ENCODE results near the gene BIK.

BIK gene

DNA sequence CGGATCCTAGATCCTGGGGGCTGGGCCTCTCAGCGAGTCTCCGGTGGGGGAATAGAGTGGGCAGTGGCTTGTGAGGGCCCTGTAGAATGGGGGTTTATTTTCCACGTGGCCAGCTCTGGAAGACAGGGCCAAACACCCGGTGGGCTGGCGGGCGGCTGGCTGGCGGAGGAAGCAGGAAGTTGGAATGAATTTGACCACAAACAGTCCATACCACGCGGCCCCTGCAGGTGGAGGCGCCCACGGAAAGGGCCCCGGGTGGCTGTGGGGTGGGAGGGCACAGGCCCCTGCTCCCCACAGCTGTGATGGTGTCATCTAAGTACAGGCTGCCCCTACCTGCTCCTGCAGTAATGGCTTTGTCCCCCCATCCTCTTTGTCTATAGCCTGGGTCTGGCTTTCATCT lies 17.6 kb downstream of the BIK start:
- Histone ChIP-seq H3K4me3 (ENCODE audit: low read length) (no peak overlapping the region), H3K9me3 (ENCODE audit: control insufficient read depth, low read depth, low read length) (no peaks in the 10 kb centered on the region), H3K27me3 (ENCODE audit: control insufficient read depth, insufficient read depth, low read length) (no peaks in the 10 kb centered on the region), H3K36me3 (ENCODE audit: control insufficient read depth, low read depth, low read length) (peaks cover 9% of the 10 kb centered on the region), H3K9ac (ENCODE audit: low read length) (no peak overlapping the region), H3K4me1 (ENCODE audit: control insufficient read depth, low read depth, low read length) (peaks cover 6% of the 10 kb centered on the region), H3K27ac (ENCODE audit: low read length) (no peak overlapping the region)

DNA sequence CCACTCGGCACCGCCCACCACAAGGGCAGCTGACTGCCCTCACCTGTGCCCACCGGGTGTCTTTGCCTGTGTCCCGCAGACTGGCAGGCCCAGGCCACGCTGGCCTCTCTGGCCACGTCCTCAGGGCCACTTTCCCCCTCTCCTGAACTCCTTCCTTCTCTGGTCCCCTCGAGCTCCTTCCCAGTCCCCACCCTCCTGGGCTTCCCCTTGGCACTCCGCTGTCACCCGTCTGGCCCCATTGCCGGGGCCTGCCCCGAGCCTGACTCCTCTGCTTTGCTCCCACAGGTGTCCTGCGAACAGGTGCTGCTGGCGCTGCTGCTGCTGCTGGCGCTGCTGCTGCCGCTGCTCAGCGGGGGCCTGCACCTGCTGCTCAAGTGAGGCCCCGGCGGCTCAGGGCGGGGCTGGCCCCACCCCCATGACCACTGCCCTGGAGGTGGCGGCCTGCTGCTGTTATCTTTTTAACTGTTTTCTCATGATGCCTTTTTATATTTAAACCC lies 18.4 kb downstream of the BIK start:
- H3K27ac ChIP-seq (ENCODE audit: low read length): no peak overlapping the region
- peaks cover 6% of the 10 kb centered on the region for H3K4me1 ChIP-seq (ENCODE audit: control insufficient read depth, low read depth, low read length)

DNA sequence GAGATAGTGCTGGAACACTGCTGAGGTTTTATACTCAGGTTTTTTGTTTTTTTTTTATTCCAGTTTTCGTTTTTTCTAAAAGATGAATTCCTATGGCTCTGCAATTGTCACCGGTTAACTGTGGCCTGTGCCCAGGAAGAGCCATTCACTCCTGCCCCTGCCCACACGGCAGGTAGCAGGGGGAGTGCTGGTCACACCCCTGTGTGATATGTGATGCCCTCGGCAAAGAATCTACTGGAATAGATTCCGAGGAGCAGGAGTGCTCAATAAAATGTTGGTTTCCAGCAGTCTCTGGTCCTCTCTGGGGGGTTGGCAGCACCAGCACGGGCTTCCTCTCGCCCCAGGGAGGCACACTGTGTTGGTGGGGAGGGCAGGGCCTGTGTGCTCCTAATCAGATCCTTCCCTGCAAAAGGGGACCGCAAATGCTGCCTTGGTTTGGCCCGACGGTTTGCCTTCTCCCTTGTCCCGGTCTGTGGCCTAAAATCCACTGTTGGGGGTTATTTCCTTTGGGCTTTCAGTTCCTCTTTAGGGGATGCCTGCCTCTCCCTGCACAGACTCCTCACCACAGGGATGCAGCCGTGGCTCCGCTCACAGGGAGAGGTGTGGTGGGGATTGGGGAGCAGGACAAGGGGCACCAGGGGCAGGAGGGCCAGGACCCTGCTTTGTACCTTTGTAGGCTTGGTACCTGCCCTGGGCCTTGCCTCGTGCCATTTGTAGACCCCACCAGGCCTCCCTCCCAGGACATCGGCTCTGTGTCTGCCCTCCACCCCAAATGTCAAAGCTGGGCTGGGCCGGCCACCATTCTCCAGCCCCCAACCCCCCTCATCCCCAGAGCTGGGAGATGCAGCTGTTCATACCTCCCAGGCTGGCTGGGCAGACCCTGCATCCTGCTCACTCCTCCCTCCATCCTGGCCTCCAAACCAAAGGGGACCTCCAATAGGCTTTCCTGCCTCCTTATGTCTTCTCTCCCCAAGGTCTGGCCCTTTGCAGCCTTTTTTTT lies 19.2 kb downstream of the BIK start:
- peaks cover 16% of the 10 kb centered on the region for H3K36me3 ChIP-seq (ENCODE audit: control insufficient read depth, low read depth, low read length)
- no peak overlapping the region for H3K4me3 ChIP-seq (ENCODE audit: low read length)
- peaks cover 6% of the 10 kb centered on the region for H3K4me1 ChIP-seq (ENCODE audit: control insufficient read depth, low read depth, low read length)
- no peak overlapping the region for H3K9ac ChIP-seq (ENCODE audit: low read length)
- H3K27me3 ChIP-seq (ENCODE audit: control insufficient read depth, insufficient read depth, low read length): no peaks in the 10 kb centered on the region
- H3K9me3 ChIP-seq (ENCODE audit: control insufficient read depth, low read depth, low read length): no peaks in the 10 kb centered on the region
- no peak overlapping the region for H3K27ac ChIP-seq (ENCODE audit: low read length)

More for the DNA sequence above, 18.4 kb downstream of the BIK start:
- Histone ChIP-seq H3K36me3 (ENCODE audit: control insufficient read depth, low read depth, low read length) (peaks cover 10% of the 10 kb centered on the region), H3K27me3 (ENCODE audit: control insufficient read depth, insufficient read depth, low read length) (no peaks in the 10 kb centered on the region), H3K9me3 (ENCODE audit: control insufficient read depth, low read depth, low read length) (no peaks in the 10 kb centered on the region), H3K4me3 (ENCODE audit: low read length) (no peak overlapping the region), H3K9ac (ENCODE audit: low read length) (no peak overlapping the region)

DNA sequence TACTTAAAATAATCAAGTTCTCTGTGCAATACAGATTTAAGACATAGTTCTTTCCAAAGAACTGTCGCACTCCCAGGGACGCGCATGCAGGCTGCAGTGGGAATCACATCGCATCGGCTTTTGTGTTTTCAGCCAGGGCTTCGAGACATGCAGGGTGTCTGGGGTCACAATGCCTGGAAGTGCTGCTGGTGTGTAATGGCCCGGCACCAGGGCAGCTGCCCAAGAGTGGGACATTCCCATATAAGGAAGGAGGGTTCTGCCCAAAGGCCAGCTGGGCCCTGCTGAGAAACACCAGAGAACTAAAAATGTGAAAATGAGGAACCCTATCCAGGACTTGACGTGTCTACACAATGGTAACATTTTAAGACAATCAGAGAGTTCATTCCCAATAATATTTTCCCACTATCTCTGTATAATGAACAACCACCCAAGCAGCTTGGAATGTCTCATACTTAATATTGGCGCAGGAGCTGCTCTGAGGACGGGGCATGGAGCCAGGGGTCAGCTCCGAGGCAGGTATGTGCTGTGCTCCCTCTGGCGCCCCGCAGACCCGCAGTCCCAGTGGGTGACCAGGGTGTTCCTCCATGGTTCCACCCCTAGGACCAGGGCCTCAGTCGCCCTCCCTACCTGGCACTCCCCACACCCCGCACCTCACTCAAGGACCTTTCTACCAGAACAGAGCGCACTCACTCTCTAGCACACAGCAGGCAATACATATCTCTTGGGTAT lies 21.4 kb downstream of the BIK start:
- peaks cover 22% of the 10 kb centered on the region for H3K36me3 ChIP-seq (ENCODE audit: control insufficient read depth, low read depth, low read length)

DNA sequence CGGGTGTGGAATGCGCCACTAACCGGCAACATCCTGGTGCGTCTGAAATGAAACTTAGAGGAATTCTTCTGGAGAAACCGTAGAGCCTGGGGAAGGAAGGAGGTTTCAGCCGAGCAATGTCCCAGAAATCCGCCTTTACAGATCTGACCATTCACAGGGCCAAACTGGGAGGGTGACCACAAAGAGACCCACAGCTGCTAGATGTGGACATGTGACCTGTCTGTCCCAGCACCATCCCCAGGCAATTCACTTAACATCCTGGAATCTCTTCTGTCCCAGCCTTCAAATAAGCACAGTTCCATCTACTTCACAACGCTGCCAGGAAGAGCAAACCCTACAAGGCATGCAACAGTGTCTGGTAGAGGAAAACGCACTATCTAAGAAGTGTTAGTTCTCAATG lies 22.9 kb downstream of the BIK start:
- H3K4me3 ChIP-seq (ENCODE audit: low read length): no peak overlapping the region
- peaks cover 32% of the 10 kb centered on the region for H3K36me3 ChIP-seq (ENCODE audit: control insufficient read depth, low read depth, low read length)
- H3K27me3 ChIP-seq (ENCODE audit: control insufficient read depth, insufficient read depth, low read length): no peaks in the 10 kb centered on the region
- H3K9ac ChIP-seq (ENCODE audit: low read length): no peak overlapping the region
- no peaks in the 10 kb centered on the region for H3K9me3 ChIP-seq (ENCODE audit: control insufficient read depth, low read depth, low read length)
- H3K27ac ChIP-seq (ENCODE audit: low read length): no peak overlapping the region
- peaks cover 6% of the 10 kb centered on the region for H3K4me1 ChIP-seq (ENCODE audit: control insufficient read depth, low read depth, low read length)

More for the DNA sequence above, 21.4 kb downstream of the BIK start:
- Histone ChIP-seq H3K9me3 (ENCODE audit: control insufficient read depth, low read depth, low read length) (no peaks in the 10 kb centered on the region), H3K4me1 (ENCODE audit: control insufficient read depth, low read depth, low read length) (peaks cover 6% of the 10 kb centered on the region), H3K4me3 (ENCODE audit: low read length) (no peak overlapping the region), H3K9ac (ENCODE audit: low read length) (no peak overlapping the region), H3K27me3 (ENCODE audit: control insufficient read depth, insufficient read depth, low read length) (no peaks in the 10 kb centered on the region), H3K27ac (ENCODE audit: low read length) (no peak overlapping the region)

DNA sequence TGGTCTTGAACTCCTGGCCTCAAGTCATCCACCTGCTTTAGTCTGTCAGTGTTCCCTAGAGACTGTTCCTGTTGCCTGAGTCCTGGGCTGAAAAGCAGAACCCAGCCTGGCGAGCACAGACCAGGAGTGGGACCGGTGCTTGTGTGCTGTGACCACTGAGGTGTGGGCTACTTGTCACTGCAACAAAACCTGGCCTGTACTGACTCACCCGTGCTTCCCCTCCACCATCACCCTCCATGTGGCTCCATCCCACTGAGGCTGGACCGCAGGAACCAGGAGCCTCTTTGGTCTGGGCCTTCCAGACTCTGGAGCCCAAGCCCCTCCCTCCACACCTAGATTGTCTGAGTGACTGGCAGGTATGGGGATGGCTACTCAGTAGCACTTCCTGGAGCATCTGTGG lies 24.0 kb downstream of the BIK start:
- no peaks in the 10 kb centered on the region for H3K27me3 ChIP-seq (ENCODE audit: control insufficient read depth, insufficient read depth, low read length)
- no peak overlapping the region for H3K4me3 ChIP-seq (ENCODE audit: low read length)
- H3K9me3 ChIP-seq (ENCODE audit: control insufficient read depth, low read depth, low read length): no peaks in the 10 kb centered on the region
- H3K9ac ChIP-seq (ENCODE audit: low read length): no peak overlapping the region
- peaks cover 32% of the 10 kb centered on the region for H3K36me3 ChIP-seq (ENCODE audit: control insufficient read depth, low read depth, low read length)
- no peak overlapping the region for H3K27ac ChIP-seq (ENCODE audit: low read length)
- peaks cover 5% of the 10 kb centered on the region for H3K4me1 ChIP-seq (ENCODE audit: control insufficient read depth, low read depth, low read length)

DNA sequence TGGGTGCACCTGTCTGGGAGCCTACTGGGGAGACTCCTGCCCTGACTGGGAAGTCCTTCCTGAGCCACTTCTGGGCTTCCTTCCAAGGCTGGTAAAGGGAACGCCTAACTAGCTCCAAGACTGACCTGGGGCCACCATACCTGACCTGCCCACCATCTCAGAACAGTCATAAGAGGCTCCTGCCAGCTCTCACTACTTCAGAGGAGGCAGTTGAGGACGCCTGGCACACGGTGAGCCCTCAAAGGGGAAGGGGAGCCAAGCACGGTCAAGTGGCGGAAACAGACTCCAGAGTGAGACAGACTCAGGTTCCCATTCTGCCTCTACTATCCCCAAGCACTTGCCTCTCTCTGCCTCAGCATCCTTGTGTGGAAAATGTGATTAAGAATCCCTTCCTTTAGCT lies 25.0 kb downstream of the BIK start:
- Histone ChIP-seq H3K4me1 (ENCODE audit: control insufficient read depth, low read depth, low read length) (no peaks in the 10 kb centered on the region), H3K9me3 (ENCODE audit: control insufficient read depth, low read depth, low read length) (no peaks in the 10 kb centered on the region), H3K27me3 (ENCODE audit: control insufficient read depth, insufficient read depth, low read length) (no peaks in the 10 kb centered on the region), H3K36me3 (ENCODE audit: control insufficient read depth, low read depth, low read length) (peaks cover 38% of the 10 kb centered on the region), H3K9ac (ENCODE audit: low read length) (no peak overlapping the region), H3K27ac (ENCODE audit: low read length) (no peak overlapping the region), H3K4me3 (ENCODE audit: low read length) (no peak overlapping the region)

DNA sequence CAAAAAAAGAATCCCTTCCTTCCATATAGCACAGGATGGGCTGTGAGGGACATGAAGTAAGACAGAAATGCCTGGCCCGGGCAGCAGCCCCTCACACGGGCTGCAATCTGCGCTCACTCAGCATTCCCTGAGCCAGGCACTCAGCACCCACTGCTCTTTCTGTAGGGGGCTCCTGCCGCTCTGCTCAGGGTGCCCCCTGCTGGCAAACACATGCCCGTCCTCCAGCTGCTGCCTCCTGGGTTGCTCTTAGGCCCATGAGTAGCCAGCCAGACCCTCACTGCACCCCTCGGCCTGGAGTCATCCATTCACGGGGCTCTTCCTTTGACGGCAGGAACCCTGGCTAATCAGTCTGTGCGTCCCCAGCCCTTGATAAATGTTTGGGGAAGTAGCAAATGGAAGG lies 25.7 kb downstream of the BIK start:
- H3K36me3 ChIP-seq (ENCODE audit: control insufficient read depth, low read depth, low read length): peaks cover 45% of the 10 kb centered on the region
- H3K9ac ChIP-seq (ENCODE audit: low read length): no peak overlapping the region
- H3K9me3 ChIP-seq (ENCODE audit: control insufficient read depth, low read depth, low read length): no peaks in the 10 kb centered on the region
- no peaks in the 10 kb centered on the region for H3K27me3 ChIP-seq (ENCODE audit: control insufficient read depth, insufficient read depth, low read length)
- H3K4me1 ChIP-seq (ENCODE audit: control insufficient read depth, low read depth, low read length): no peaks in the 10 kb centered on the region
- H3K4me3 ChIP-seq (ENCODE audit: low read length): no peak overlapping the region
- no peak overlapping the region for H3K27ac ChIP-seq (ENCODE audit: low read length)

DNA sequence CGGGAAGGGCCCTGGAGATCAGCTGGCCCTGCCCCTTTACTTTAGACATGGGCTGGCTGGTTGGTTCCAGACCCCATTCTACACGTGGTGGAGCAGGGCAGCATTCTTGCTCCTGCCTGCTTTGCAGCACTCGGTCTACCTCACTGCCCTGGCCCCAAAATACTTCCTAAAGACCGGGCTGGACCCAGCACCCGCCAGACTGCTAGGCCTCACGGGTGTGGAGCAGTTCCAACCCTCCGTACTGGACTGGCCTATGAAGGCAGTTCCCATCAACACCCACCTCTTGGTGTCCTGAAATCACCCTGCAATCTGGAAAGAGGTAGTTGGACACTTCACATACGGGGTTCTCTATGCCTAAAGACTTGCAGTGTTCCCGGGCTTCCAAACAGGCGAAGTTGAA lies 26.3 kb downstream of the BIK start:
- H3K36me3 ChIP-seq (ENCODE audit: control insufficient read depth, low read depth, low read length): peaks cover 42% of the 10 kb centered on the region
- H3K9ac ChIP-seq (ENCODE audit: low read length): no peak overlapping the region
- no peaks in the 10 kb centered on the region for H3K4me1 ChIP-seq (ENCODE audit: control insufficient read depth, low read depth, low read length)
- no peaks in the 10 kb centered on the region for H3K27me3 ChIP-seq (ENCODE audit: control insufficient read depth, insufficient read depth, low read length)
- no peaks in the 10 kb centered on the region for H3K9me3 ChIP-seq (ENCODE audit: control insufficient read depth, low read depth, low read length)
- H3K27ac ChIP-seq (ENCODE audit: low read length): no peak overlapping the region
- no peak overlapping the region for H3K4me3 ChIP-seq (ENCODE audit: low read length)

DNA sequence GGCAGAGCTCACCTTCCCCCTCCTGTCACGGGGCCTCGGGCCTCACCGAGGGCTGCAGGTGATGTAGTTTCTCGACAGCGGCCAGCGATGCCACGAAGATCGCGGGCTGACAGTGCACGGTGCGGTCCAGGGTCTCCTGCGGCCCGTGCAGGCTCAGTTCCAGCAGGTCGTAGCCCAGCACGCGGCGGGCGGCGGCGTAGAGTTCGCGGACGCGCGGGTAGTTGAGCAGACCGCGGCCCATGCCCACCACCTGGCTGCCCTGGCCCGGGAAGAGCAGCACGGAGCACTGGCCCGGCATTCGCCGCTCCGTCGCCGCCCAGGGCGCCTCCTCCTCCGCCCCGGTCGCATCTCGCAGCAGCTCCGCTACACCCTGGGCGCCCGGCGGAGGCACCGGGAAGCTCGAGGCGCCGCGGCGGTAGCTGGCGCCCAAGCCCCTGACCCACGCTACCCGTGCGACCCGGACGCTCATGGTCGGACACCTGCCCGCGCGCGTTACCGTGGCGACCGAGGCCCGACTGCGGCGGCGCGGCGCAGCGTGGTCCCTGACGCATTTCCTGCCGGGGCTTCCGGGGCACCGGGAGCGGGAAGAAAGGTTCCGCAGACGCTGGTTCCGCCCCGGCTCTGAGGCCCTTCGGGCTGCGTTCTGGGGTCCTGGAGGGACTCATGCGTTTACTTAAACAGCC lies 32.5 kb downstream of the BIK start, which contains the start of gene MCAT:
Gene MCAT, minus strand, starts transcription at position 519 of the 683 bp plus-strand sequence. Its CDS starts 50 bp downstream, at position 469.
- Histone ChIP-seq H3K9me3 (ENCODE audit: control insufficient read depth, low read depth, low read length) (no peaks in the 10 kb centered on the region), H3K36me3 (ENCODE audit: control insufficient read depth, low read depth, low read length) (peaks cover 17% of the 10 kb centered on the region), H3K4me3 (ENCODE audit: low read length) (peak within 1 kb of the TSS; percentile 81), H3K27ac (ENCODE audit: low read length) (peak within 1 kb of the TSS; percentile 56), H3K4me1 (ENCODE audit: control insufficient read depth, low read depth, low read length) (no peaks in the 10 kb centered on the region), H3K27me3 (ENCODE audit: control insufficient read depth, insufficient read depth, low read length) (no peaks in the 10 kb centered on the region), H3K9ac (ENCODE audit: low read length) (peak within 1 kb of the TSS; percentile 64)

DNA sequence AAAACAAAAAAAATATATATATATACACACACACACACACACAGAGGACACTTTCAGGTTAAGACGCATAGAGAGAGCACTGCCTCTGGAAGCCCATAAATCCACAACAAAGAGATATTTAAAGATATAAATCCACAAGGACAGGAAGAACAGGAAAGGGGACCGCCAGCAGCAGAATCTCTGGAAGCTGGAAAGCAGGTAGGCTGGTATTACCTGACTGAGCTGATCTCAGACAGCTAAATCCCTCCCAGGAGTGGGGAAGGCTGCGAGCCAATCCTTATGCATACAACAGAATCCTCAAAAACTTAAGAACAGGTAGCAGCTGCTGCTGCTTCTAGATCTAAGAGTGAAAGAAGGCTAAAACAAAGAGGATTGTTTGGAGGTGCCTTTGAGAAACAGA lies 34.4 kb downstream of the BIK start:
- Histone ChIP-seq H3K27ac (ENCODE audit: low read length) (no peak overlapping the region), H3K27me3 (ENCODE audit: control insufficient read depth, insufficient read depth, low read length) (no peaks in the 10 kb centered on the region), H3K9ac (ENCODE audit: low read length) (no peak overlapping the region), H3K36me3 (ENCODE audit: control insufficient read depth, low read depth, low read length) (peaks cover 13% of the 10 kb centered on the region), H3K4me1 (ENCODE audit: control insufficient read depth, low read depth, low read length) (no peaks in the 10 kb centered on the region), H3K4me3 (ENCODE audit: low read length) (no peak overlapping the region), H3K9me3 (ENCODE audit: control insufficient read depth, low read depth, low read length) (no peaks in the 10 kb centered on the region)

All from iPS-18a (cell line).